HK-2 (cell line): ENCODE results near the gene PTPN11.
"Not testable (repeated sequence)": the region's sequence is repeated elsewhere in the genome, so short reads cannot be mapped to it uniquely, and the experiment has no call there.

Source experiments
- DNase-seq: peaks from one replicate; pipeline ENCODE4 v3.0.0-alpha.2; 2018; ENCODE audit not compliant: unreplicated experiment

The PTPN11 gene

GRCh38 chr12:112448165-112448564, 29.4 kb downstream of the PTPN11 start:
- not testable (repeated sequence) for DNase-seq

- DNase-seq, result no peak
Measured at GRCh38 chr12:112450725-112451124, 32.0 kb downstream of the PTPN11 start.

- no peak for DNase-seq
Measured at GRCh38 chr12:112456029-112456428, 37.3 kb downstream of the PTPN11 start.

GRCh38 chr12:112457142-112457541, 38.4 kb downstream of the PTPN11 start:
- DNase-seq, result not testable (repeated sequence)

GRCh38 chr12:112458330-112458729, 39.6 kb downstream of the PTPN11 start:
- no peak for DNase-seq

- no peak for DNase-seq
Measured at GRCh38 chr12:112458751-112459150, 40.0 kb downstream of the PTPN11 start.

GRCh38 chr12:112463478-112463877, 44.7 kb downstream of the PTPN11 start:
- DNase-seq, result no peak

GRCh38 chr12:112464605-112465004, 45.9 kb downstream of the PTPN11 start:
- no peak for DNase-seq

GRCh38 chr12:112466011-112466422, 47.3 kb downstream of the PTPN11 start:
- DNase-seq, result no peak

GRCh38 chr12:112466835-112467234, 48.1 kb downstream of the PTPN11 start:
- no peak for DNase-seq

GRCh38 chr12:112468046-112468445, 49.3 kb downstream of the PTPN11 start:
- DNase-seq, result no peak

- DNase-seq, result no peak
Measured at GRCh38 chr12:112473056-112473455, 54.3 kb downstream of the PTPN11 start.

- no peak for DNase-seq
Measured at GRCh38 chr12:112479413-112479812, 60.7 kb downstream of the PTPN11 start.

- no peak for DNase-seq
Measured at GRCh38 chr12:112480931-112481330, 62.2 kb downstream of the PTPN11 start.

- DNase-seq, result no peak
Measured at GRCh38 chr12:112482733-112483132, 64.0 kb downstream of the PTPN11 start.

GRCh38 chr12:112486361-112486760, 67.6 kb downstream of the PTPN11 start:
- no peak for DNase-seq

- no peak for DNase-seq
Measured at GRCh38 chr12:112488257-112488876, 69.6 kb downstream of the PTPN11 start.

GRCh38 chr12:112489456-112489855, 70.7 kb downstream of the PTPN11 start:
- DNase-seq, result no peak

- no peak for DNase-seq
Measured at GRCh38 chr12:112496496-112496895, 77.7 kb downstream of the PTPN11 start.

GRCh38 chr12:112498580-112498979, 79.8 kb downstream of the PTPN11 start:
- no peak for DNase-seq

- no peak for DNase-seq
Measured at GRCh38 chr12:112503512-112503911, 84.8 kb downstream of the PTPN11 start.

- DNase-seq, result no peak
Measured at GRCh38 chr12:112506513-112507166, 87.9 kb downstream of the PTPN11 start.

- no peak for DNase-seq
Measured at GRCh38 chr12:112513471-112513870, 94.7 kb downstream of the PTPN11 start.

- no peak for DNase-seq
Measured at GRCh38 chr12:112514456-112514855, 95.7 kb downstream of the PTPN11 start.
